ENCODE measurements around the gene TUBA4B.

DNA sequence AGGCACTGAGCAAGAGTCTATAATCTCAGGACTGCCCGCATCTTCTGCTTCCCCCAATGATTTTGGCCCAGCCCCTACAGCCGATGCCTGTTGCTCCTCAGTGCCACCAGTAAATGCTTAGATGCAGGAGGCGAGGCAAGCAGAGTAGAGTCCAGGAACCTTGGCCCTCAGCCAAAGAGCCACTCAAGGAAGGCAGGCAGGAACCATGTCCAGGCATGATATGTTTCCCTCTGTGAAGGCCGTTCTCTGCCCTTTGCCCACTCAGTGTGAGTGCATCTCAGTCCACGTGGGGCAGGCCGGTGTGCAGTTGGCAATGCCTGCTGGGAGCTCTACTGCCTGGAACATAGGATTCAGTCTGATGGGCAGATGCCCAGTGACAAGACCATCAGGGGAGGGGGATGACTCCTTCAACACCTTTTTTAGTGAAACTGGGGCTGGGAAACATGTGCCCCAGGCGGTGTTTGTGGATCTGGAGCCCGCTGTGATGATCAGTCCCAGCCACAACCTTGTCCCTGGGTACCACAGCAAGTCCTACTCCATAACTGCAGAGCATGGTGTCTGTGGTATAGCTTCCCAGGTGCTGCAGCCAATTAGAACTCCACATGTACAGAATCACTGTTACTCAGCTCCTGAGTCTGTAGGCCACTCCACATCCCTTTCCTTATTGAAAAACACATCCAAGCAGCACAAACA lies 16.5 kb downstream of the TUBA4B start:
- TF ChIP-seq, protein P1, sequence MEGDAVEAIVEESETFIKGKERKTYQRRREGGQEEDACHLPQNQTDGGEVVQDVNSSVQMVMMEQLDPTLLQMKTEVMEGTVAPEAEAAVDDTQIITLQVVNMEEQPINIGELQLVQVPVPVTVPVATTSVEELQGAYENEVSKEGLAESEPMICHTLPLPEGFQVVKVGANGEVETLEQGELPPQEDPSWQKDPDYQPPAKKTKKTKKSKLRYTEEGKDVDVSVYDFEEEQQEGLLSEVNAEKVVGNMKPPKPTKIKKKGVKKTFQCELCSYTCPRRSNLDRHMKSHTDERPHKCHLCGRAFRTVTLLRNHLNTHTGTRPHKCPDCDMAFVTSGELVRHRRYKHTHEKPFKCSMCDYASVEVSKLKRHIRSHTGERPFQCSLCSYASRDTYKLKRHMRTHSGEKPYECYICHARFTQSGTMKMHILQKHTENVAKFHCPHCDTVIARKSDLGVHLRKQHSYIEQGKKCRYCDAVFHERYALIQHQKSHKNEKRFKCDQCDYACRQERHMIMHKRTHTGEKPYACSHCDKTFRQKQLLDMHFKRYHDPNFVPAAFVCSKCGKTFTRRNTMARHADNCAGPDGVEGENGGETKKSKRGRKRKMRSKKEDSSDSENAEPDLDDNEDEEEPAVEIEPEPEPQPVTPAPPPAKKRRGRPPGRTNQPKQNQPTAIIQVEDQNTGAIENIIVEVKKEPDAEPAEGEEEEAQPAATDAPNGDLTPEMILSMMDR (IDR thresholded peaks at IDR 0.05) = no peak
- no peak for TF ChIP-seq POLR2A (IDR thresholded peaks at IDR 0.05)
